ENCODE measurements around the gene ARHGEF28. TPM values are rescaled to one million over a fixed set of nuclear protein-coding genes. Genes with fewer than 3 reads are reported as not detected.

Gene ARHGEF28
- total RNA-seq, 2 experiments from 2014 or later = not detected

- Histone ChIP-seq H3K4me1 (ENCODE audit: insufficient read depth, low read length, poor library complexity, severe bottlenecking) (peaks cover 13% of the 10 kb centered on the region), H3K36me3 (ENCODE audit: insufficient read depth, low read length) (no peaks in the 10 kb centered on the region), H3K9me2 (ENCODE audit: insufficient read depth, low read length) (no peaks in the 10 kb centered on the region), H4K20me1 (ENCODE audit: insufficient read depth, low read length) (no peaks in the 10 kb centered on the region), H3K9me3 (ENCODE audit: low read length) (no peaks in the 10 kb centered on the region), H3K79me2 (ENCODE audit: insufficient read depth, low read depth, low read length) (no peaks in the 10 kb centered on the region), H3K4me3 (ENCODE audit: low read depth, low read length, poor library complexity, severe bottlenecking) (no peak overlapping the region), H3K4me2 (ENCODE audit: low read length) (no peak overlapping the region), H3K27ac (ENCODE audit: low read depth, low read length, poor library complexity, severe bottlenecking) (no peak overlapping the region), H2AFZ (ENCODE audit: low read length) (no peak overlapping the region)
- ChIA-PET POLR2A (interaction anchor here (0.5 kb wide), 1 partner anchor 783 kb away, joined by 3 read pairs; no protein-coding TSS in a partner anchor), CTCF (ENCODE audit: unreplicated experiment) (no interaction called here)
- intact Hi-C loops (cut with micrococcal nuclease; ENCODE audit: unreplicated experiment) = no loop called here
- BruUV-seq (replicated peaks) = no TSS peak
- TF ChIP-seq CTCF (conservative IDR thresholded peaks at IDR 0.05; ENCODE audit: low read length) = no peak
- no peak for DNase-seq (ENCODE audit: low spot score)
These were observed 349.8 kb downstream of the ARHGEF28 start for GRCh38 chr5:73975845-73976244.

- TF ChIP-seq CTCF (conservative IDR thresholded peaks at IDR 0.05; ENCODE audit: low read length) (no peak), EZH2phosphoT487 (IDR thresholded peaks at IDR 0.05; ENCODE audit: borderline replicate concordance, low read depth, low read length) (no peak)
- ChIA-PET POLR2A (interaction anchor here (1.0 kb wide), 1 partner anchor 10 kb away, joined by 3 read pairs; no protein-coding TSS in a partner anchor), CTCF (ENCODE audit: unreplicated experiment) (no interaction called here)
- H2AFZ ChIP-seq (ENCODE audit: low read length) = no peak overlapping the region
- no peak overlapping the region for H3K4me3 ChIP-seq (ENCODE audit: low read depth, low read length, poor library complexity, severe bottlenecking)
- no peaks in the 10 kb centered on the region for H4K20me1 ChIP-seq (ENCODE audit: insufficient read depth, low read length)
- no peaks in the 10 kb centered on the region for H3K79me2 ChIP-seq (ENCODE audit: insufficient read depth, low read depth, low read length)
- no peaks in the 10 kb centered on the region for H3K9me3 ChIP-seq (ENCODE audit: low read length)
- no peak overlapping the region for H3K4me2 ChIP-seq (ENCODE audit: low read length)
- BruUV-seq (replicated peaks) = no TSS peak
- no peak for DNase-seq (ENCODE audit: low spot score)
- H3K4me1 ChIP-seq (ENCODE audit: insufficient read depth, low read length, poor library complexity, severe bottlenecking) = peaks cover 13% of the 10 kb centered on the region
- H3K9me2 ChIP-seq (ENCODE audit: insufficient read depth, low read length) = no peaks in the 10 kb centered on the region
- H3K27ac ChIP-seq (ENCODE audit: low read depth, low read length, poor library complexity, severe bottlenecking) = no peak overlapping the region
- intact Hi-C loops (cut with micrococcal nuclease; ENCODE audit: unreplicated experiment) = no loop called here
- no peaks in the 10 kb centered on the region for H3K36me3 ChIP-seq (ENCODE audit: insufficient read depth, low read length)
These were observed 351.1 kb downstream of the ARHGEF28 start for GRCh38 chr5:73977146-73977545.

- no peak overlapping the region for H3K4me2 ChIP-seq (ENCODE audit: low read length)
- intact Hi-C loops (cut with micrococcal nuclease; ENCODE audit: unreplicated experiment) = no loop called here
- no peak overlapping the region for H2AFZ ChIP-seq (ENCODE audit: low read length)
- peaks cover 9% of the 10 kb centered on the region for H3K4me1 ChIP-seq (ENCODE audit: insufficient read depth, low read length, poor library complexity, severe bottlenecking)
- H3K4me3 ChIP-seq (ENCODE audit: low read depth, low read length, poor library complexity, severe bottlenecking) = no peak overlapping the region
- DNase-seq (ENCODE audit: low spot score) = no peak
- TF ChIP-seq EZH2phosphoT487 (IDR thresholded peaks at IDR 0.05; ENCODE audit: borderline replicate concordance, low read depth, low read length) = no peak
- TF ChIP-seq CTCF (conservative IDR thresholded peaks at IDR 0.05; ENCODE audit: low read length) = no peak
- no peaks in the 10 kb centered on the region for H4K20me1 ChIP-seq (ENCODE audit: insufficient read depth, low read length)
- POLR2A ChIA-PET = interaction anchor here (0.6 to 1.6 kb wide), 3 partner anchors 12 to 1782 kb away, joined by 3 to 4 read pairs (median 3); no protein-coding TSS in a partner anchor
- no TSS peak for BruUV-seq (replicated peaks)
- no peaks in the 10 kb centered on the region for H3K9me2 ChIP-seq (ENCODE audit: insufficient read depth, low read length)
- no peaks in the 10 kb centered on the region for H3K79me2 ChIP-seq (ENCODE audit: insufficient read depth, low read depth, low read length)
- CTCF ChIA-PET (ENCODE audit: unreplicated experiment) = no interaction called here
- no peaks in the 10 kb centered on the region for H3K36me3 ChIP-seq (ENCODE audit: insufficient read depth, low read length)
- no peaks in the 10 kb centered on the region for H3K9me3 ChIP-seq (ENCODE audit: low read length)
- H3K27ac ChIP-seq (ENCODE audit: low read depth, low read length, poor library complexity, severe bottlenecking) = no peak overlapping the region
These were observed 353.3 kb downstream of the ARHGEF28 start for GRCh38 chr5:73979321-73979720.

Data from OCI-LY7 (cell line).